SK-N-SH (cell line): Measurements from ENCODE around the gene VDAC1.

Experiments used
- CTCF ChIP-seq: fragments of 200-600 bp; sonication (generic); IDR thresholded peaks from 2 replicates; pipeline ENCODE4 v1.6.1; 2017; ENCODE audit warnings: antibody characterized with exemption, mild to moderate bottlenecking, moderate library complexity
- EP300 ChIP-seq, 2 experiments: IDR thresholded peaks; 2 replicates each; pipeline versions ENCODE4 v1.4.0 to v1.6.1; 2012; ENCODE audit warnings: borderline replicate concordance in 1 of 2, low read depth in 1 of 2, low read length in 1 of 2
- EZH2phosphoT487 ChIP-seq: fragments of 200-600 bp; sonication (generic); IDR thresholded peaks from 2 replicates; pipeline ENCODE4 v1.6.1; 2017; ENCODE audit warnings: low read depth, mixed run types, mild to moderate bottlenecking, antibody characterized with exemption, moderate library complexity, borderline replicate concordance
- FOSL2 ChIP-seq: IDR thresholded peaks from 2 replicates; pipeline ENCODE4 v1.4.0; 2012; ENCODE audit warnings: low read depth, mild to moderate bottlenecking, moderate library complexity, borderline replicate concordance
- NFIC ChIP-seq: IDR thresholded peaks from 2 replicates; pipeline ENCODE4 v1.4.0; 2012; ENCODE audit warnings: borderline replicate concordance
- POLR2AphosphoS5 ChIP-seq: IDR thresholded peaks from 2 replicates; pipeline ENCODE4 v1.6.1; 2012; ENCODE audit warnings: low read depth, low read length
- RFX5 ChIP-seq: IDR thresholded peaks from 2 replicates; pipeline ENCODE4 v1.6.1; 2012; ENCODE audit warnings: mild to moderate bottlenecking, improper control_type of control experiment, low read length
- TAF1 ChIP-seq: IDR thresholded peaks from 2 replicates; pipeline ENCODE4 v1.6.1; 2012; ENCODE audit warnings: low read depth, mild to moderate bottlenecking, low read length, moderate library complexity, borderline replicate concordance
- TF ChIP-seq, protein P1 (sequence below): fragments of 150-350 bp; IDR thresholded peaks from 2 replicates; pipeline ENCODE4 v1.6.1; 2016; ENCODE audit warnings: mild to moderate bottlenecking, low read depth, low read length
- TF ChIP-seq, protein P2 (sequence below): IDR thresholded peaks from 2 replicates; pipeline ENCODE4 v1.4.0; 2012; ENCODE audit warnings: low read depth, borderline replicate concordance

DNA sequence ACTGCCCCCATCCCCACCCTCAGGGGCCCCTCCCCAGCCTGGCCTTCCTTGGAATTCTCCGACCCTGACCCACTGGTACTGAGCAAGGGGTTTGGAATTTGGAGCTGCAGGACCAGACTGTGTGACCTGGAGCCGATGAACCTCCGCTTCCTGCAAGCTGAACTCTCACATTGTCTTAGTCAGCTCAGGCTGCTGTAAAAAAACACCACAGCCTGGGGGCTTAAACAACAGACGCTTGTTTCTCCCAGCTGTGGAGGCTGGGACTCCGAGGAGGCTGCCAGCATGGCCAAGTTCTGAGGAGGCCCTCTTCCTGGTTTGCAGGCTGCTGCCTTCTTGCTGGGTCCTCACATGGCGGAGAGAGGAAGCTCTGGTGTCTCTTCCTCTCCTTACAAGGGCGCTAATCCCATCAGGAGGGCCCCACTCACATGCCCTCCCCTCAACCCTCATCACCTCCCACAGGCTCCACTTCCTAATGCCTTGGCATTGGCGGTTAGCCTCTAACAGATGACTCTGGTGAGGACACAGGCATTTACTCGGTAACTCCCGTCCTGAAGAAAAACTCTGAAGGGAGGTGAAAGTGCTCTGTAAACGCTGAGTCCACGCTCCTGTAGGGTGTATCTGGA is 78.8 kb downstream of the VDAC1 start:
- TF ChIP-seq EZH2phosphoT487: no peak
- no peak for TF ChIP-seq CTCF
- TF ChIP-seq, protein P1, sequence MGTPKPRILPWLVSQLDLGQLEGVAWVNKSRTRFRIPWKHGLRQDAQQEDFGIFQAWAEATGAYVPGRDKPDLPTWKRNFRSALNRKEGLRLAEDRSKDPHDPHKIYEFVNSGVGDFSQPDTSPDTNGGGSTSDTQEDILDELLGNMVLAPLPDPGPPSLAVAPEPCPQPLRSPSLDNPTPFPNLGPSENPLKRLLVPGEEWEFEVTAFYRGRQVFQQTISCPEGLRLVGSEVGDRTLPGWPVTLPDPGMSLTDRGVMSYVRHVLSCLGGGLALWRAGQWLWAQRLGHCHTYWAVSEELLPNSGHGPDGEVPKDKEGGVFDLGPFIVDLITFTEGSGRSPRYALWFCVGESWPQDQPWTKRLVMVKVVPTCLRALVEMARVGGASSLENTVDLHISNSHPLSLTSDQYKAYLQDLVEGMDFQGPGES: no peak
- TF ChIP-seq, protein P2, sequence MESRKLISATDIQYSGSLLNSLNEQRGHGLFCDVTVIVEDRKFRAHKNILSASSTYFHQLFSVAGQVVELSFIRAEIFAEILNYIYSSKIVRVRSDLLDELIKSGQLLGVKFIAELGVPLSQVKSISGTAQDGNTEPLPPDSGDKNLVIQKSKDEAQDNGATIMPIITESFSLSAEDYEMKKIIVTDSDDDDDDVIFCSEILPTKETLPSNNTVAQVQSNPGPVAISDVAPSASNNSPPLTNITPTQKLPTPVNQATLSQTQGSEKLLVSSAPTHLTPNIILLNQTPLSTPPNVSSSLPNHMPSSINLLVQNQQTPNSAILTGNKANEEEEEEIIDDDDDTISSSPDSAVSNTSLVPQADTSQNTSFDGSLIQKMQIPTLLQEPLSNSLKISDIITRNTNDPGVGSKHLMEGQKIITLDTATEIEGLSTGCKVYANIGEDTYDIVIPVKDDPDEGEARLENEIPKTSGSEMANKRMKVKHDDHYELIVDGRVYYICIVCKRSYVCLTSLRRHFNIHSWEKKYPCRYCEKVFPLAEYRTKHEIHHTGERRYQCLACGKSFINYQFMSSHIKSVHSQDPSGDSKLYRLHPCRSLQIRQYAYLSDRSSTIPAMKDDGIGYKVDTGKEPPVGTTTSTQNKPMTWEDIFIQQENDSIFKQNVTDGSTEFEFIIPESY: no peak
- TF ChIP-seq RFX5: no peak
- no peak for TF ChIP-seq TAF1
- no peak for TF ChIP-seq POLR2AphosphoS5
- no peak for TF ChIP-seq NFIC
- TF ChIP-seq EP300 (IDR thresholded peaks at IDR 0.05; ENCODE audit: borderline replicate concordance in 1 of 2, low read depth in 1 of 2, low read length in 1 of 2): no peak
- no peak for TF ChIP-seq FOSL2
